Measurements from ENCODE around the gene RNF5. TPM values are rescaled to one million over a fixed set of nuclear protein-coding genes. Genes with fewer than 3 reads are reported as not detected.
"Not testable (repeated sequence)": the region's sequence is repeated elsewhere in the genome, so short reads cannot be mapped to it uniquely, and the experiment has no call there.

Gene RNF5
- total RNA-seq, 3 donors from 2014 or later (not counting 1 experiment from before 2014, with no cell fraction given): 35.1 to 39.2 (median 36.6) TPM

GRCh38 chr6:32210191-32210601 is 32.0 kb downstream of the RNF5 start:
- no peaks in the 10 kb centered on the region for H3K27me3 ChIP-seq (ENCODE audit: control insufficient read depth, insufficient read depth, low read length)
- no peaks in the 10 kb centered on the region for H3K4me1 Mint-ChIP-seq
- intact Hi-C loops (cut with micrococcal nuclease): no loop called here
- no peaks in the 10 kb centered on the region for H3K9me3 ChIP-seq (ENCODE audit: control insufficient read depth, insufficient read depth, low read length)
- no peaks in the 10 kb centered on the region for H3K36me3 ChIP-seq (ENCODE audit: control insufficient read depth, insufficient read depth, low read length)
- ATAC-seq (no peak), DNase-seq (no peak)
- no peak overlapping the region for H3K27ac Mint-ChIP-seq
- H3K9me3 Mint-ChIP-seq: no peaks in the 10 kb centered on the region
- no peaks in the 10 kb centered on the region for H3K36me3 Mint-ChIP-seq
- H3K4me3 ChIP-seq (ENCODE audit: low read length): no peak overlapping the region
- peaks cover 0 to 7% of the 10 kb centered on the region in 2 donors for H3K27me3 Mint-ChIP-seq (ENCODE audit: low read depth in 2 of 2)
- WGBS (ENCODE audit: insufficient coverage): 87% methylated on average over 5 of the region's 5 CpGs
- no peak overlapping the region for H3K4me3 Mint-ChIP-seq
- H3K27ac ChIP-seq (ENCODE audit: low read length): no peak overlapping the region
- H3K4me1 ChIP-seq (ENCODE audit: control insufficient read depth, insufficient read depth, low read length): no peaks in the 10 kb centered on the region
- TF ChIP-seq, protein P1, sequence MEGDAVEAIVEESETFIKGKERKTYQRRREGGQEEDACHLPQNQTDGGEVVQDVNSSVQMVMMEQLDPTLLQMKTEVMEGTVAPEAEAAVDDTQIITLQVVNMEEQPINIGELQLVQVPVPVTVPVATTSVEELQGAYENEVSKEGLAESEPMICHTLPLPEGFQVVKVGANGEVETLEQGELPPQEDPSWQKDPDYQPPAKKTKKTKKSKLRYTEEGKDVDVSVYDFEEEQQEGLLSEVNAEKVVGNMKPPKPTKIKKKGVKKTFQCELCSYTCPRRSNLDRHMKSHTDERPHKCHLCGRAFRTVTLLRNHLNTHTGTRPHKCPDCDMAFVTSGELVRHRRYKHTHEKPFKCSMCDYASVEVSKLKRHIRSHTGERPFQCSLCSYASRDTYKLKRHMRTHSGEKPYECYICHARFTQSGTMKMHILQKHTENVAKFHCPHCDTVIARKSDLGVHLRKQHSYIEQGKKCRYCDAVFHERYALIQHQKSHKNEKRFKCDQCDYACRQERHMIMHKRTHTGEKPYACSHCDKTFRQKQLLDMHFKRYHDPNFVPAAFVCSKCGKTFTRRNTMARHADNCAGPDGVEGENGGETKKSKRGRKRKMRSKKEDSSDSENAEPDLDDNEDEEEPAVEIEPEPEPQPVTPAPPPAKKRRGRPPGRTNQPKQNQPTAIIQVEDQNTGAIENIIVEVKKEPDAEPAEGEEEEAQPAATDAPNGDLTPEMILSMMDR (IDR thresholded peaks at IDR 0.05): no peak

GRCh38 chr6:32211432-32211831 is 33.2 kb downstream of the RNF5 start:
- H3K36me3 ChIP-seq (ENCODE audit: control insufficient read depth, insufficient read depth, low read length); intact Hi-C loops (cut with micrococcal nuclease); H3K27me3 Mint-ChIP-seq (ENCODE audit: low read depth in 2 of 2); H3K27ac ChIP-seq (ENCODE audit: low read length); H3K4me1 ChIP-seq (ENCODE audit: control insufficient read depth, insufficient read depth, low read length); H3K4me3 ChIP-seq (ENCODE audit: low read length); H3K4me1 Mint-ChIP-seq; H3K36me3 Mint-ChIP-seq; H3K27me3 ChIP-seq (ENCODE audit: control insufficient read depth, insufficient read depth, low read length); H3K9me3 Mint-ChIP-seq; ATAC-seq; DNase-seq; H3K27ac Mint-ChIP-seq; H3K4me3 Mint-ChIP-seq; H3K9me3 ChIP-seq (ENCODE audit: control insufficient read depth, insufficient read depth, low read length): not testable (repeated sequence)
- 78% methylated on average over 4 of the region's 4 CpGs for WGBS (ENCODE audit: insufficient coverage)

DNA sequence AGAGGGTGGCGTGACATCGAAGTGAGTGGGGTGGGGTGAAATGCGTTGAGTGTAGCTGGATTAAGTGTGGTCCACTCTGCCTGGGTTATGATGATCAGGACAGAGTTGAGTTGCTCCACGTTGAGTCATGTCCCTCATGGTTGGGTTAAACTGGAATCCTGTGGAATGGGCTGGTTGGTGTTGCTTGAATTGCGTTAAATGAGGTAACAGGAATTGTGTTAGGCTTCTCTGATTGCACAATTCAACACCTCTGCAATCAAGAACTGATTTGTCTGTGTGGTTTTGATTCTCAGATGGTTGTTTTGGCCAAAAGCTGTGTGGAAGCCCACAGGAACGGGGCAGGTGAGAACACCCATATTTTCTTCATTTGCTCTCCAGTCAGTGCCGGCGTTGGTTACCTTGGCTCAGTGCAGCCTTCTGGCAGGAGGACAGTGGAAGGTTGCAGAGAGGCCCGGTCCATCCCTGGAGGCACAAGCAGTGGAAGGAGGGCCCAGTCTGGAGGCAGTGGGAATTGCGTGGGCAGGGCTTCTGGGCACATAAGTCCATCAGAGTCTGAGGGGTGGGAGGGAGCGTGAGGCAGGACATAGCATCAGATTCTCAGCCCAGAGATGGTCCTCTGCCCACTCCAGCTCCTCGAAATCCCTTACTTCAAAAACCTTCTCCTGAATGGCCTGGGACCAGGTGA is 34.0 kb downstream of the RNF5 start:
- H3K4me3 Mint-ChIP-seq: no peak overlapping the region
- H3K27ac Mint-ChIP-seq: no peak overlapping the region
- TF ChIP-seq, protein P1 (IDR thresholded peaks at IDR 0.05): no peak
- Histone ChIP-seq H3K27ac (ENCODE audit: low read length) (no peak overlapping the region), H3K36me3 (ENCODE audit: control insufficient read depth, insufficient read depth, low read length) (no peaks in the 10 kb centered on the region), H3K9me3 (ENCODE audit: control insufficient read depth, insufficient read depth, low read length) (no peaks in the 10 kb centered on the region), H3K4me3 (ENCODE audit: low read length) (no peak overlapping the region), H3K4me1 (ENCODE audit: control insufficient read depth, insufficient read depth, low read length) (no peaks in the 10 kb centered on the region), H3K27me3 (ENCODE audit: control insufficient read depth, insufficient read depth, low read length) (no peaks in the 10 kb centered on the region)
- no peaks in the 10 kb centered on the region for H3K4me1 Mint-ChIP-seq
- H3K36me3 Mint-ChIP-seq: no peaks in the 10 kb centered on the region
- no peaks in the 10 kb centered on the region for H3K9me3 Mint-ChIP-seq
- H3K27me3 Mint-ChIP-seq (ENCODE audit: low read depth in 2 of 2): no peaks in the 10 kb centered on the region
- WGBS (ENCODE audit: insufficient coverage): 85% methylated on average over 12 of the region's 12 CpGs
- intact Hi-C loops (cut with micrococcal nuclease): no loop called here
- DNase-seq: no peak
- no peak for ATAC-seq

- intact Hi-C loops (cut with micrococcal nuclease): no loop called here
- Histone ChIP-seq H3K27ac (ENCODE audit: low read length) (no peak overlapping the region), H3K36me3 (ENCODE audit: control insufficient read depth, insufficient read depth, low read length) (no peaks in the 10 kb centered on the region), H3K4me1 (ENCODE audit: control insufficient read depth, insufficient read depth, low read length) (no peaks in the 10 kb centered on the region), H3K4me3 (ENCODE audit: low read length) (no peak overlapping the region), H3K9me3 (ENCODE audit: control insufficient read depth, insufficient read depth, low read length) (no peaks in the 10 kb centered on the region), H3K27me3 (ENCODE audit: control insufficient read depth, insufficient read depth, low read length) (no peaks in the 10 kb centered on the region)
- Mint-ChIP-seq H3K9me3 (no peaks in the 10 kb centered on the region), H3K27ac (no peak overlapping the region), H3K4me3 (no peak overlapping the region), H3K36me3 (no peaks in the 10 kb centered on the region), H3K27me3 (ENCODE audit: low read depth in 2 of 2) (no peaks in the 10 kb centered on the region), H3K4me1 (no peaks in the 10 kb centered on the region)
- TF ChIP-seq, protein P1 (IDR thresholded peaks at IDR 0.05): no peak
- ATAC-seq (no peak), DNase-seq (no peak)
- WGBS (ENCODE audit: insufficient coverage): 89% methylated on average over 6 of the region's 6 CpGs
Measured at GRCh38 chr6:32213649-32214048, 35.4 kb downstream of the RNF5 start.

Data from natural killer cell (primary cell).